HG02852 (cell line): ENCODE results near the gene ATRIP.

ENCODE experiments used
- ATAC-seq: cut with Tn5 transposase; IDR thresholded peaks from one replicate; pipeline ENCODE4 v1.9.1; 2021; ENCODE audit warnings: mild to moderate bottlenecking, moderate library complexity; ENCODE audit not compliant: unreplicated experiment

ATRIP gene

DNA sequence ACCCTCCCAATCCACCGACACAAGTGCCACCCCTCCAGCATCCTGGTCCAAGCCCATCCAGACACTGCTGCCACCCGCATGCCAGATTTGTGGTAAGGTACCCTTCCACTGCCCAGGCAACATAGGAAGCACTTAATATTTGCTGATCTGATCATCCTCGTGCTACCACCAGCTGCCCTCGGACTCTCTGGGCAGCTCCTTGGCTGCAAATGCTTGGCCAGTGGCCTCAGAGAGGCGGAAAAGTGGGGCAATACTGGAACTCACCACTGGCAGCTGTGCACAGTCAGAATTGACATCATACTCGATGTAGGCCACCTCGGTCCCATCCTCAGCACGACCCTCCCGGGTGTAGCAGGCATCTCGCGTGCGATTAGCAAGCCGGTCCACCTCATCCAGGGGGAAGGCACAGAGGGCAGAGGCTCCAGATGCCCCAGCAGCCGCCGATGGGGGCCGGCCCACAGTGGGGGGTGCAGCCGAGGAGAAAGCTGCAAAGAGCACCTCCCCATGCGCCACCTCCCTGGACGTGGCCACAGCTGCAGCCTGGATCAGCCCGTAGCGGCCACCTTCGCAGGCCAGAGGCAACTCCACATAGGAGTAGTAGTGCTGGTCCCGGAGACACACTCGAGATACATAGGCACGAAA is 23.2 kb upstream of the ATRIP start:
- no peak for ATAC-seq

DNA sequence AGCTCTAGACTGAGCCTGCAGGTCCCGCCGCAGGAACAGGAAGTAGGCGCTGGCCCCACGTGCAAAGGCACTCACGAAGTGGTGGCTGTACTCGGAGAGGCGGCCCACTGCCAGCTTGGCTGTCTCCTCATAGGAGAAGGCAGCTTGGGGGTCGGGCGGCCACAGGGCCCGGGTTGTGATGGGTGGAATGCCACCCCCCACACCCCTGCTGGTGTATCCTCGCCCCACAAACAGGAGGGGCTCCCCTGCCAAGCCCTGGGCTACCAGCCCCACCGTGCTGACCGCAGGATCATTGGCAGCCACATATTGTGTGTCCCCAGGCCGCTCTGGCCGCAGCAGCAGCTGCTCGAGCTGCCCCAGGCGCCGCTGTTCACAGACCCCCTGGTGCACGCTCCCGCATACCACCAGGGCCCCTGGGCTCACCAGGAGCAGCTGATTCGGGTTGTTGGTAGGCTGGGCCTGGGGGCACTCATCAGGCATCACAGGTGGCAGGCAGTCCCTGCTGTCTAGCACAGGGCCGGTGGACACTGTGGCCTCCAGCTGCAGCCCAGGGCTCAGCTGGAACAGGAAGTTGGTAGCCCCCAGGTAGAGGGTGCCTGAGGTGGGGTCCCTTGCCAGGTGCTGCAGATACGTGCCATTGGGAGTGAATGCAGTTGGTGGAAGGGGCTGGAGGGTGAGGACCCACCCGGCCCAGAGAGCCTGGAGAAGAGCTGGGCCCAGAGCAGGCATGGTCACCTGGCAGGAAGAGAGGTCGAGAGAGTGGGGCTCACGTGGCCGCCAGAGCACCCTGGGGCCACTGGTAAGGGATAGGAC is 22.4 kb upstream of the ATRIP start:
- ATAC-seq, result no peak

DNA sequence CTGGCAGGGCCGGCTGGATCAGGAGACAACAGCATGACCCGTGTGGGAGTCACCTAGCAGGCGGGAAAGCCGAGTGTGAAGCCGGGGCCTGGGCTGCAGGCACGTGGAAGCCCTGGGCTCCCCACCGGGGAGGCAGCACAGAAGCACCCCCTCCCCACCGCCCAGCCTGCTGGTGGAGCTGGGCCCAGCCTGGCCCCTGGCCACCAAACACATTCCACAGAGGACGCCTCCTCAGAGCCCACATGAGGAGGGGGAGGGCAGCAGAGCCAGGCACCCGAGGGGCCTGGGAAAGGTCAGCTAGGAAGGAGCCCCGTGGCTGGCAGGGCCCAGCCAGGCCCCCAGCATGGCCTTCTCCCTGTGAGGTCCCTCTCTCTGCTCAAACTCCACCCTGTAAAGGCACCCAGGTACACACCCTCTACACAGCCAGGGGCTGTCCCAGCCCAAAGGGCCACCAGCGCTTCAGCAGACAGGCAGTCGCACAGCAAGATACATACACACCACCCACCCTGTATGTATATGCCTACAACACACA is 21.2 kb upstream of the ATRIP start:
- ATAC-seq, result no peak

DNA sequence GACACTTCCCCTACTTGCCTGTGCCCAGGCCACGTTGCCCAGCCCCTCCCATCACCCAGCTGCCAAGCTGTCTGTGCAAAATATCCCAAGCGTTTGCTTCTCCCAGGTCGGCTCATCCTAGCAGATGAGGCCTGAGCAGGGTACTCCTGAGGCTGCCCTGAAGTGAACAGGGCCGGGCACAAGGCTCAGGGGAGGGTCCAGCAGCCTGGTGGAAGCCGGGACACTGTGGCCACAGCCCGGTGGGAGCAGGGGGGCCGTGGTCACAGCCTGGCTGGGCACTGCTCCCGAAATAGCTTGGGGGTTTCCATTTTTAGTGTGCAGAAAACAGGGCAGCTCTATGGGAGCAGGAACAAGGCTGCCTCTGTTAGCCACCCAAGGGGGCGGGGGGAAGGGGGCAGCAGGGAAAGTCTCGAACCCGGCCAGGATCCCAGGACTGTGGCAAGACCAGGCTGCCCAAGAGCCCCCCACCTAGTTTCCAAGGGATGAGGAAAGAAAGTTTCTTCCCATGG is 20.1 kb upstream of the ATRIP start:
- ATAC-seq, result no peak

DNA sequence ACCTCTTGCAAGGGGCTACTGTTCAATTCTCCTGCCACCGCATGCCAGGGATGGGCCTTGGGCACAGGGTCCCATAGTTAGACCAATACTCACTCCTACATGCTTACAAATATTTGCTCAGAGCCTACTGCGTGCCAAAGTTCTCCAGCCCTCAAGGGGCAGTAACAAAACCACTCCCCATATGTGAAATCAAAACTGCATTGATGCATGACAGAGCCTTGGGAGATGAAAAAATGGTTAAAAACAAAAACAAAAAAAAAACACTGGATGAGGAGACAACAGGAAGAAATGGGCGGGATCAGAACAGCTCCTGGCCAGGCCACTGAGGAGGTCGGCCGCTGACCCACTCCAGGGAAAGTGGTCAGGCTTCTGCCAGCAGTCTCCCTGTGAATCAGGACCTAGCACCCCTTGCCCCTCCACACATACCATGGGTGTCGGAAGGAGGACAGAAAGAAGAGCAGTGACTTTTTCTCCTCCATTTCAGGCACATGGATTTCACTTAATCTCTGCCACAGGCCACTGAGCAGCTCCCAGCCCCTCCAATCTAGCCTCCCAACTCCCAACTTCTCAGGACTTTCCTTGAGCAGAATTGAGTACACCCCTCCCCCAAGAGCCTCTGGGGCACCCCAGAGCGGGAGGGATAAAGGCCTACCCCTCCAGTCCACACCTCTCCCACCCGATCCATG is 19.4 kb upstream of the ATRIP start:
- no peak for ATAC-seq

DNA sequence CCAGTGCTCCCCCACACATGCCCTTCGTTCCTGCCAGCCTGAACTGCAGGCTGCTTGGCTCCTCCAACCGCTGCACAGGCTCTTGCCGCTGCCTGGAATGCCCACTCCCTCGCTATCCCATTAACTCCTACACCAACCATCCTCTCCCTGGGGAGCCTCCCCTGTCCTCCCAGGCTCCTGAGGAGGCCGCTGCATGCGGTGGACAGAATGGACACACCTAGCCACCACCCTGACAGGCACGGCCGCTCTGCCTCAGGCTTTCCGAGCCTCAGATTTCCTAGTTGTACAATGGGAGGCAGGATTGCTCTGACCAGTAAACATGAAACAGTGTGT is 18.9 kb upstream of the ATRIP start:
- ATAC-seq, result no peak

DNA sequence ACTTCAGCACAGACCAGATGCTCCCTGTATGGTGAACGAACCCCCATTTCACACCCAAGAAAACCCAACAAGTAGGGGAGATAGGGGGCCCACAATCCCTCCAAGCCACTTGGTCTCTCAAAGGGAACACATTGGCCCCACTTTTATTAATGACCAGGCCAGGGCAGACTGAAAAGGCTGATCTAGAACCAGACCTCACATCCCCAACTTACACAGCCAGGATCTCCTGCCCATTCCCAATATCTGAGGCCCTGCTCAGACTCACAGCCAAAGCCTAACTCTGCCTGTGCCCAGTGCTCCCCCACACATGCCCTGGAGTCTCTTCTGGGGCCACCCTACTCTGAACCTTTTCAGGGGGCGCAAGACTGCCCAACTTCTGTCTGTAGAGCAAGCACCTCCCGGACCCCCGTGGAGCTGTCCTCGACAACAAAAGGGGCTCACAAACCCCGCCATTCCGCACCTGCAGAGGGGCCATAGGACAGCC is 18.4 kb upstream of the ATRIP start:
- ATAC-seq, result no peak

DNA sequence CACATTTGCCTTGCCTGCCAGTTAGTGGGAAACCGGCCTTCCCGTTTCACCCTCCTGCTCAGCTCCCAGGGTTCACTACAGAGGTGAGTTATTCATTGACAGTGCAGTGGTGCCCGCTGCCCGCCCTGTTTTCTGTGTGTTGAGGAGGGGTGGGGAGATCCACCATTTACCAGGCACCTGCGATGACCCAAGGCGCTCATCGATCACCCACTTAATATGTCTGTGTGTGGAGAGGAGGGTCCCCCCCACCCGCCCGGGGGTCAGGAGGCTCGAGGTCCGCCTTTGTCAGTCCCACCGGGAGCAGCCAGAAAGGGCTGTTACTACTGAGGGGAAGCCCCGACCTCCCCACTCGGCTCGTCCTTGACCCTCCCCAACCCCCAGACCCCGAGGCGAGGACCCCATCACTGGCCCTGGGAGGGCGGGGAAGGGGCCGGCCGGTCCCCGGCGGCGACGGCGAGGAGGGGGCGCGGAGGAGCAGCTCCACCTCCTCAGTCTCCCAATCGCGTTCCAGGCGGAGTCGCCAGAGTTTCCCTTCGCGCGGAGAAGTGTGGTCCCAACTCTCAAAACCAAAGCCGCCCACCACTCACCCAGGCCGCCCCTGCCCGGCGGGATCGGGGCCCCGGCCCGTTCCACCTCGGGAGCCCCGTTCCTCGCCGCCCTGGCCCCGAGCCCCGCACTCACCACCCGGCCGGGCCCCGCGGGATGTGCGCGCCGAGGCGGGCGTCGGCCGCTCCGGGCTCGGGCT is 17.8 kb upstream of the ATRIP start:
- ATAC-seq, result no peak

DNA sequence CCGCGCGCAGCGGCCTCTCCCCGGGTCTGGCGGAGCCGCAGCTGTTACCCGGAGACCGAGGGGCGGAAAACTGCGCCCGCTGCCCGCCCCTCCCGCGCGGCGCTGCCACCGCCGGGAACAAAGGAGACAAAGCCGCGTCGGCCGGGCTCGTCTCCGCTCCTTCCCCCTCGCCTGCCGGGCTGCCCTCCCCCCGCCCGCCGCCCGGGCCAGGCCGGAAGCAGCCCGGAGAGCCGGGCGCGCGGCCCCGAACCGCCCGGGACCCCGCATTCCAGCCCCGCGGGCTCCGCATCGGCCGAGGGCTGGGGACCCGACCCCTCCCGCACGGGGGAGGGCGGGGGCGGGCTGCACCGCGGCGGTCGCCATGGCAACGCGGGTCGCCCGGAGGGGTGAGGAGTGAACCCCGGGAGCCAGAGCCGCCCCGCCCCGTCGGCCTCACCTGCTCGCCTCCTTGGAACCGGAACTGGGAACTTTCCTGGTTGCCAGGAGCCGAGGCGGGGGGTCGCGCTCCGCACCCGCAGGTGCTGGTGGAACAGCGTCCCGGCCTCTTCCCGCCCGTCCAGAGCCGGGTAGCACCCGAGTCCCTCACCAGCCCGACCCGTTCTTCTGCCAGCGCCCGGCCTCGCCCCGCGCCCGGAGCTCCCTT is 17.1 kb upstream of the ATRIP start:
- ATAC-seq, result no peak

DNA sequence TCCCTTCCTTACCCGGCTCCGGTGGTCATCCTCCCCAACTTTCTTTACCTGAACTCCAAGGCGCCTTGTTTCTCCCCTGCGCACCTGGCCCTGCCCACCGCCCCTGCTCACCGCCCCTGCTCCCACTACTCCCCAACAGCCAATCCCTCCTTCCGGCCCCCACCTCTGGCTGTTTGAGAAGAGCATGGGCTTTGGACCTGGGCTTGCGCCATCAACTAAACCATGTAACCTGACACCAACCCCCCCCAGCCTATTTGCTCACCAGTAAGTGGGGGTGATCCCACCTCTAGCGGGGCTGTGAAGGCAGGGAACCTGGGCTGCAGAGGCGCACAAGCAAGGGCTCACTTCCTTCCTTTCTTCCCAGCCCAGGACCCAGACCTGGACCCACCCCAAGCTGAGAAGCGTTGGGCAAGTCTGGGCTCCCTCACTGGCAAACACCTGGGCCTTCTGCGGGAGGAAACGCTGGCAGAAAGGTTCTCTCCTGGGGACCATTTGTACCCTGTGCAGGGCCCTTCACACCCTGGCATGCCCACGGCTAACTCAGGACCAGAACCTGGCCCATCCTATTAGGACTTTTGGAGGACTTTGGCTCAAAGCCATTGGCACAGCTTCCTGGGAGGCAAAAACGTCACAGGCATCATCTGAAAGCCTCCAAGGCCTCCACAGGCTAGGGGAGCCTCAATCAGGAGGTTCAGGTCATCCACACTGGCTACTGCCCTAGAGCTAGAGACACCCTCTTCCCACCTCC is 16.4 kb upstream of the ATRIP start, which contains the start of gene PLXNB1:
Gene PLXNB1 (minus strand): TSS at position 127 of the 748 bp plus-strand sequence. CDS start 5,475 bp downstream, outside the sequence.
- no peak for ATAC-seq

DNA sequence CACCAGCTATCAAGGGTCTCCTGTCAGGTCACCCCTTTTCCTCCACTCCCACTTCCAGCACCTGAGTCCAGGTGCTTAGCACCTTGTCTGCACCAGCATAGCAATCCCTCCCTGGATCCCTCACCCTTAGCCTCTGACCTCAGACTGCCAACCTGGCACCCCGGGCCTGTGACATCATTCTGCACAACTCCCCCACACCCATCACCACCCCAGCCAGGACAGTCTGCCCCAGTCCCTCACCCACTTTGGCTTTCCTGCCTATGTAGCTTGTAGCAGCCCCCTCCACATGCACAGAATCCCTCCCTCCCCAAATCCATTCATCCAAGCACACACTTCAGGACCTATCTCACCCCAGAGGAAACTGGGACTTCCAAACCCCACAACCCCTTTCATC is 15.8 kb upstream of the ATRIP start:
- no peak for ATAC-seq

DNA sequence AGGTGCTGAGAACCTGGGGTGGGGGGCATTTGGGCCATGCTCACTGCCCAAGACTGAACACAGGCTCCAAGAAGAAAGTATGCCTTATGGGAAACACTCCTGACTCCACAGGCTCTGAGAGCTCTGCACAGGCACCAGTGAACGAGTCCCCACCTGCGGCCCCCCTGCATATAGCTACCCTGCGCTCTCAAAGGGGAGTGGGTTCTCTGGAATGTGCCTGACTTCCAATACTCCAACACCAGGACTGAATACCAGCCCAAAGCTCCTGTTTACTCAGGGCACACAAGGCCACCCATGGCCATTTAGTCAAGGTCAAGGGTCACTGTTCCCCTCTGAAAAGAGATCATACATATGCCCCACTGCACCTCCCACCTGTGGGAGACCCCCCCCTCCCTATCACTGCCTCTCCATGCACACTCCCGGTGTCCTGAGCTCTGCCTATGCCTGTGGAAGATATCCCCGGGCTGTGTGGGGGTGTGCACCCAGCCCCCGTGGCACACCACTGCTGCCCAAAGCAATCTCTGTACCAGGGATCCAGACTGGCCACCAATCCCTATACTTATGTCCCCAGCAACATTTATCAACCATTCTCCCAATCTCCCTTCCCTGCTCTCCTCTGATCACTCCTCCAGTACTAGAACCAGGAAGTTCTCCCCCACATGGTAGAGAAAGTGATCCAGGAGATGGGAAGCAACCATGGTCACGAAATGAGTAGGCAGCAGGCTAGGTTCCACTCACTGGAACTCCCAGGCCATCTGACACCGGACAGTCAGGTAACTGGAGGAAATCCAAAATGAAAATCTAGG is 15.1 kb upstream of the ATRIP start:
- no peak for ATAC-seq

DNA sequence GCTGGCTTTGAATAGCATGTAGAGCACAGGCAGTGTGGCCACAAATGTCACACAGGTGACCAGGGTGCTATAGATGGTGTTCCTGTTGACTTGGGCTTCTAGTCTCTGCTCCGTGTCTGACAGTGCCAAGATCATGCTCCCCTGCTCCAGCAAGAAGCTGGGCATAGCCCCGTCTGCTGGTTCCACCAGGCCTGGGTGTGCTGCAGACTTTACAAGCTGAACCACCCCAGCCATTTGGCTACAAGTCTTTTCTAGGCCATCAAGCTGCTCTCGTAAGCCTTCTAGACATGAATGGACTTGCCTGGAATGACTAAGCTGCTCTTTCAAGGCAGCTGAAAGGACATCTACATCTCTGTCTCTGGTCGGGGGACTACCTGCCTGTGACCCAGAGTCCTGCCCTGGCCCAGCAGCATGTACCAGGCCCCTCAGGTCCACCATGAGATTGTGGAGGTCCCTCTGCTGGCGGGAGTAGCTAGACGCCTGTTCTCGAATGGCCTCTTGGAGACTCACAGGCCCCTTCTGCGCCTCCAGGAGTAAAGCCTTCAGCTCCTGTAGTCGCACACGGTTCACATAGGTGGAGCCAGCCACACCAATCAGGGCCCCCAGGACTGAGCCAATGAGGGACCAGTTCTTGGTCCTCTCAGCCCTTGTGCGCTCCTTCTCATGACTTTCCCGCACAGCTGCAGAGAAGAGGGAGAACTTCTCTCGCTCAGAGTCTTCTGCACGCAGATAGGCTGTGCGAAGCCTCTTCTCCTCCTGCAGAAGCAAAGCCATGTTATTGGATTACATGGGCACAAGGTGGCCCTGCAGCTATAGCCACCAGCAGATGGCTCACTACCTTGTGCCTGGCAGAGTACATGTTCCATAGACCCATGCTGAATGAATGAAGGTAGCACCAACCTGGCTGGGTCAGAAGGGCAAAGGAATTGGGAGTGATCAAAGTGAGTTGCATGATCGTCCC is 13.8 kb upstream of the ATRIP start:
- no peak for ATAC-seq

DNA sequence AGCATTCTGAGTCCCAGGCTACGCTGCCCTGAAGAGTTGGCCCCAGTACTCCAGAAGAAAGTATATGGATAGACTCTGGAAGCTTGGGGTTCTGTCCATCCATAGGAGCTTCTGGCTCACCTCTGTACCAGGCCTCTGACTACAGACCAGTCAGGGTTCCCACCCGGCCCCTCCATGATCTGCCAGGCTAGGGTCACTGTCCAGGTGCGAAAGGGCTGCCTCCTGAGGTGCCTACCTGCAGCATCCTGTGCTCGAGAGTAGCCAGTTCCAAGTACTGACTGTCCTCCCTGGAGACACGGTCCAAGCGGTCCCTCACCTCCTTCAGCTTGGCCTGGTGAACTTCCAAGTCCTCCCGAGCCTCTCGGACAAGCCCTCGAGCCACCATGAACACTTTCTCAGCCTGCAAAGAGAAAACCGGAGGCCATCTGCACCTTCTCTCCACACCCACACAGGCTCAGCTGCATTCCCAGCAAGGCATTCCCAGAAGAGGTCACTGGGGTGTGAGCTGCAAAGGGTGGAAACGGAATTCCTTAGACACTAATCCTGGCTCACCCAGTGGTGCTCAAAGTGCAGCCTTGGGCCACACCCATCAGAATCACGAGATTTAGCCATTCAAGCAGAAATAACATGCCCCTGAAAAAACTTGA is 12.9 kb upstream of the ATRIP start:
- ATAC-seq, result no peak

DNA sequence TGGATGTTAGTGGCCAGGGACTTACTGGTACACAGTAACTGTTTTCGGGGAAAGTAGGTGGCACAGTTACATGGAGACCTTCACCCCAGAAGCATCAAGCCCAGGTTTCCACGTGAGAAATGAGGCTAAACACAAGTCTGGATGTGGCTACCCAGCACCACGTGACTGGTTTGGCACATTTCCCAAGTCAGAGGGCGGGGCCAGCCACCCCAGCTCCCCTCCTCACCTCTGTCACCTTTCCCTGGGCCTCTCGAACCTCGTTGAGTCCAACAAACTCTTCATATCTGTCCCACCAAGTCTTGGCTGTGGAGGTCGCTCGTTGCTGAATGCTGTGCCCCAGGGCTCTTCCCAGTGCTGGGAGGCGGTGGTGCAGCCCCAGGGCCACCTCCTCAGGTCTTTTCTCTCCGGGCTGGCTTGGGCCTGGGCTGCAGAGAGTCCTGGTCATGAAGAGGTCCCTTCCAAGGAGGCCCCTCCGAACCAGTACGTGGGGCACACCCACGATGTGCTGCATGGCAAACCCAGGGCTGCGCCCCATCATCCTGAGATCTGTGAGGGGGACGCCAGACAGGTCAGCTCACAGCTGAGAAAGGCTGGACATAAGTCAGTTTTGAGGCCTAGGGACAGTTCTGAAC is 11.8 kb upstream of the ATRIP start:
- ATAC-seq, result no peak

DNA sequence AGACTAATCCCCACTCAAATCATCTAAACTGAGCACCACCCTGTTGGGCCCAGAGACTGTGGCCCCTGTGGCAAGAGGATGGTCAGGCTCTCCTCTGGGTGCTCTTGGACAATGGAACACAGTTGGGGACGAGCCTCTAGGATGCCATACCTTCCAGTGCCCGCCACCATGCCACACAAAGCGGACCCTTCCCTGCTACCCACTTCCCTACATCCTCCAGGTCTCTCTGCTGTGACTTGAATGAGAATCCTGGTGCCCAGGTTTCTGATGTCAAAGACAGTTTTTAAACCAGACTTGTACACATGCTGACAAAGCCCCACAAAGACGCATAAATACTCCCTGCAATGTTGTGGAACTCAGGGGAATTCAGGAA is 11.3 kb upstream of the ATRIP start:
- ATAC-seq, result no peak
